GM04504 (cell line): ENCODE measurements around the gene ATRNL1.

Experiments
- DNase-seq: peaks from one replicate; pipeline ENCODE4 v3.0.0-alpha.2; 2012; ENCODE audit warnings: low read depth

Gene ATRNL1

DNA sequence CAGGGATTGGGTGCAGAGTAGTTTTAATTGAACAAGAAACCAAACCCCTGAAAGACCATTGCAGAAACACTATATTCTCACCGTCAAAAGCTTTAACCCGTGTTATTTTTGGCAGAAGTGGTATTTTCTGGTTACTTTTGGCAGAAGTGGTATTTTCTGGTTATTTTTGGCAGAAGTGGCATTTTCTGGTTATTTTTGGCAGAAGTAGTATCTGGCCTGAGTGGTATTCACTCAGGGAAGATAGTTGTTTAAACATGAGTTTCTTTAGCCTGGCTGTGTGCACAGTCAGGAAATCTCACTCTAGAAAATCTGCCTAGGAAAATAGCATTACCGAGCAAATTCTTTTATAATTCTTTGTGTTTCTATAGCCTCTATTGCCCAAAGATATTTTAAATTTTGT is 857.2 kb downstream of the ATRNL1 start:
- DNase-seq: no peak

DNA sequence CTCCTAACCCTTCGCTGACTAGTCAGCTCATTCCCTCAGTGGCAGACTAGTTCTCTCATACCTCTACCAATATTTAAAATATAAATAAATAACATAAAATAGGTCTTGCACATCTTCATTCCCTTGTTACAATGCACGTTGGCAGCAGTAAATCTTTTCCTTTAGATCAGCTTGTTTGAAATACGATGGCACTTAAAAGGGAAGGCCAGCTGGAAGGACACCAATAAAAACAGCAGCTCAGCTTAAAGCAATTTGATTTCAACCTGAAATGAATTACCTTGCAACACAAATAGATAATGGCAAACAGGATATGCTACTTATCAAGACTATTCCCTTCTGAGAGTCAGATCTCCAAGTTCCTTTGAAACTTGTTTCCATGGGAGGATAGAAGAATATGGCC is 858.1 kb downstream of the ATRNL1 start:
- DNase-seq: no peak

DNA sequence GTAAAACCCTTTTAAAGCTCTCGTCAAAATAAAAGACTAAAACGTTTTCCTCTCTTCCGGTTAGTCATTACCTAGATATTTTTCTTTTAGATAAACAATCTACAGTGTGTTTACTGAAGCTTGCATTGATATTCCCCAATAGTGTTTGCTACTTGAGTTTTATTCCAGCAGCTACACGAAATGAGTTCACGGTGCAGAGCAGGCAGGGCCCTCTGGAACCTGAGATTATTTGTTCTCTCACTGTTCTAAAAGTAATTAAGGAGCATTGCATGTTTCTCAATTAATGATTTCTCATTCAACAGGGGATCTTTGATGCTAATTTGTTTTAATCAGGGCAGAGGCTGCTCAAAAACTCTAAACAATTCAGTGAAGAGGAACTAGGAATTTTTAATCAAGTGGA is 860.1 kb downstream of the ATRNL1 start:
- DNase-seq: no peak

DNA sequence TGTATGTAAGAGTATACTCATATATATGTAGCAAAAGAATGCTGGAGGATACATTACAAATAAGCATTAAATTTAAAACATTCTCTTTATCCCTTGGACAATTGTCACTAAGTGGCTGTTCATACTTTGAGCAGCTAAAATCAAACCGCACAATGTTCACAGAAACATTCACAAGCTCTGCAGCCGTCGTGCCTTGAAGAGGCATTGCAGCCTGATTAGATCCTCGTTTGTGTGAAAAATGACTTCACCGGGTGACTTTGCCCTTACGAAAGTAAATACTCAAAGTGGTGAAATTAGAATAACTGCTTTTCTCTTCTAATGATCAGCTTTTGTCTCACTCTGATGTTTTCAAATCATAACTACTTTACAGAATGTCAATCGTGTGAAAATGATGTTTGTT is 860.8 kb downstream of the ATRNL1 start:
- no peak for DNase-seq

DNA sequence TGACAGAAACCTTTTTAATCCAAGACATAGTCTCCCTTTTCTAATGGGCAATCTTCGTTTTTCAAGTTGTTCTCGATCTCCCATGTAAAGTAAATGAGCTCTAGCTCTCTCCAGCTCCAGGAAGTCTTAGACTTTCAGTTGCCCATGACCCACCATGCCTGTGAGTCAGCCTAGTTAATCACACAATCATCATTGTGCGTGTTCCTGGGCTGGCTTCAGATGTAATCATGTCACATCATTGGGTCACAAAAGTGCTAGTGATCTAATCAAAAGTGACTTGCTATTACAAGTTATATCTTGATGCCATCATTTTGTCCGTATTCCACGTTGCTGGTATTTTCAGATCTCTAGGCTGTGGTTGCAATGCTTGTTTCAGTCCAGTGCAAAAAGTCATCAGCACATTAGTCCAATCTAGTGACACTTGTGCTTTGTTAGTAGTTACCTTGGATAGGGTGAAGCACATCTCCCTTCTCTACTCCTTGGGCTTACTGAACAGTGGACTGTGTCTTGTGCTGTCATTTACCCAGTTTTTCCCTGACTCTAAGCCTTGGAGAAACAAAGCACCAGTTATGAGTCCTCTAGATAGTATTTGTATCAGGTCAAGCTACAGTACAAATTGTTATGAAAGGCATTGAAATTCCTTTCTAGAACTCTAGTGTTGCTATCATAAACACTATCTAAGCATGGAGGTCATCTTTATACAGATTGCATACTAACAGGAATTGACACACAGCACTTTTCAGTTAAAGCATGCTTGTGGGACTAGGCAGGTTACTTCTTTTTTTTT is 863.3 kb downstream of the ATRNL1 start:
- DNase-seq: no peak

DNA sequence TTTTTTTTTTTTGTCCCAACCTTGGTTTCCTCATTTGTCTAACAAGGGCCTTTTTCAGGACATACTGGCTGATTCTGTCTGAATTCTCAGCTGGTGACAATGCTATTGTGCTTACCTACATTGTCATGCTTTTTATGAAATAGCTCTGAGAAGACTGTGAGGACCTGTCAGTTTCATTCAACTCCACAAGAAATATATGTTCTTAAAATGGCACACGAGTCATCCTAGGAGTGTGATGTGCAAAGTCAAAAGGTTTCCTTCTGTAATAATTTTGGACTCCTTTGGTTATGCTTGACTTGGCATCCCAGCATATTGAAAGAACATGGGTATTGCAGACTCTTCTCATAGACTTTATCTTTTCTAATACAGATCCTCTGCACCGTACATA is 863.8 kb downstream of the ATRNL1 start:
- no peak for DNase-seq

DNA sequence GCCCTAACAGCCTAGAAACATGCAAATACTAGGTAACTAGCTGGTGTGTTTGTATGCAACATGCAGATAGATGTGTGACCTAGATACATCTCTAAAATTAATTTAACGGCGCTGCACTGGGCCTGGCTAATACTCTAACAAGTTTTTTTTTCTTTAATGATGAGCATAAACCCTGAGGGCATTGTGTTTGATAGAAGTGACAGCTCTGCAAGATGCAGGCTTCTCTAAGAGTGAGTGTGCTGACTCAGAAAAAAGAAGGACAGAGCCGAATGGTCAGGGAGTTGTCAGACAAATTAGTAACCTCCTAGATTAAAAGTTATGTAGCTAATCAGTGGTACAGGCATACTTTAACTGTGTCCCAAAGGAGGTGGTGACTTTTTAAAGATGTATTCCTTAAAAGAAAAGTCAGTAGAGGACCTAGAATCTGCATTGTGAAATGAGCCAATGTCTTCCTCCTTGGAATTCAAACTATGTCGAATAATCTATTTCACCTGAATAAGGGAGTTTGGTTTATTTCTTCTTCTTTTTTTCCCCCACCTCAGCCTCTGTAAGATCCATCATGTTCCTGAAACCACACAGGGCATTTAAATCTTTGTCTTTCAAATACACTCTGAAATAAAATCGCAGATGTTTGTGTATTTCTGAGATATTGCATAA is 864.7 kb downstream of the ATRNL1 start:
- DNase-seq: no peak

DNA sequence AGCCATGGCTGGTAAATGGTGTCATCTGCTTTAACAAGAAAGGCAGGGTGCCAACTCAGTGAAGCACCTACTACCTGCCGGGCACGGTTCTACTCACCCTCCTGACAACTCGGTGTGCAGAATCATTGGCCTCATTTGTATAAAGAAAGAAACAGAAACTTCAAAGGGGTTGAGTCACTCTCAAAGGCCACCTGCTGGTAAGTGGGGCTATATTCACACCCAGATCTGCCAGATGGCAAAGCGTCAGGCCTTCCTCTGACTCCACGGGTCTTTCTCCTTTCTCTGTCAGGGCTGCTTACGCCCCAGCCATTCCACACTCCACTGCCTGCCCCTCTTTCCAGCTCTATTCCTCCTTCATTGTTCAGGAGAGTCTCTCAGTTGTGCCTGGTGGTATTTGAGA is 870.7 kb downstream of the ATRNL1 start:
- DNase-seq: no peak

DNA sequence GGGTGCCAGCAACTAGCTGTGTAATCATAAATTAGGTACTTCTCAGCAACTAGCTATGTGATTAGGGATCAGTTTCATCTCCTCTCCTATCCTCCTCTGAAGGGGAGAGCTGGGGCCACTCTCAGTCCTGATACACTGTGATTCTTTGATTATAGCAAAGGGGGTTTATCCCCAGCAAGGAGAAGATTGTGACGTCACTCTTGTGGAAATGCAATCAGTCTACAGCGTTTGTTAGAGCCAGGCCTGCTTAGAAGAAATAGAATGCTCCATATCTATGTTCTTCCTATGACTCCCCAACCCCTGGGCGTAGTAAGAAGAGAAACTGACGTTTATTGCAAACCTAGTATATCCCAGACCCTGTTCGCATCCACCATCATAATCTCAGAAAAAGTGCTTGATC is 871.7 kb downstream of the ATRNL1 start:
- no peak for DNase-seq

DNA sequence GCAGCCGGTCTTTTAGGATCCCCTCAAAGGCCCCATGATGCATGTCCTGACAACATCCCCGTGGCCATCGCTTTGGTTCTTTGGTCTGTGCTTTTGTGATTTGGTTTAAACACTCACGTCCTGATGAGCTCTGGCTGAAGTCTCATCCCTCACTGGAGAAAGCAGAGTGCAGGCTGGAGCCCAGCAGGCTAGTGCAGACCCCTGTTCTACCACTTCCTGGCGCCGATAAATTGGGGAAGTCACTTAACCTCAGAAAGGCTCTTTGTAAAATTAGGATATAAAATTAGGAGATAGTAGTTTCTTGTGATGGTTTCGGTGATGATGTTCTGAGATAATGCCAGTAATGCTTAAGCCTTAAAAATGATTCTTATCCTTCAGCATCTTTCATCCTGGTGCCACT is 872.2 kb downstream of the ATRNL1 start:
- no peak for DNase-seq

DNA sequence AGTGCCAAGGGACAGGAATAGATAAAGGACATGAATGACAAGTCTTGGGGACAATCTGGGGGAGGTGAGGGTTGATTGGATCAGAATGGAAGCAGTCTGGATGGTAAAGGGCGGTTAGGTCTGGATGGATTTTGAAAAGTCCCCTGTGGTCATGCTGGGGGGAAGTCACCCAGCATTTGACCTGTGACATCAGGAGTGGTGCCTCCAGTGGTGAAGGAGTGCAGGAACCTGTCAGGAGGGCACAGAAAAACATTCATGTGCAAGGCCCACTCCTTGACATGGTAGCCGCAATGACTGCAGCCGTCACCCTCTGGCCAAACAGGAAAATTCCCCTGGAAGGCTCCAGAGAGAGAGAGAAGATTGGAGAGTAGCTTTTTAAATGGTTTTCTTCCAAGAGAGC is 875.1 kb downstream of the ATRNL1 start:
- DNase-seq: no peak

DNA sequence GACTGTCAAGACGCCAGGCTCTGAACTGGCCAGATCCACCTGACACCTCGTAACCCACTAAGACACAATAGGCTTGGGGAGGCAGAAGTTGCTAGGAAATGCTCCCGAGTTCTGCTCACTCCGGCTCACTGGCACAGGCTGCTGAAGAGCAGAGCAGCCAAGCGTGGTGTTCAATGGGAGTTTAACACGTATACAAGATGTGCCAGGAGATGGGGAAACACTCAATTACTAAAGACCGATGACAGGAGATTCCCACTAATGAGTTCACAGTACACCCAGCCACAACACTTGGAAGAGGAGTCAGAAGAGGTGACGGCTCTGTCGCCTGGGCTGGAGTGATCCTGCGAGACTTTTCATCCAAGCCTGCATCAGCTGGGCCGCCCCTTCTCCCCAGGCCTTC is 876.4 kb downstream of the ATRNL1 start:
- no peak for DNase-seq

DNA sequence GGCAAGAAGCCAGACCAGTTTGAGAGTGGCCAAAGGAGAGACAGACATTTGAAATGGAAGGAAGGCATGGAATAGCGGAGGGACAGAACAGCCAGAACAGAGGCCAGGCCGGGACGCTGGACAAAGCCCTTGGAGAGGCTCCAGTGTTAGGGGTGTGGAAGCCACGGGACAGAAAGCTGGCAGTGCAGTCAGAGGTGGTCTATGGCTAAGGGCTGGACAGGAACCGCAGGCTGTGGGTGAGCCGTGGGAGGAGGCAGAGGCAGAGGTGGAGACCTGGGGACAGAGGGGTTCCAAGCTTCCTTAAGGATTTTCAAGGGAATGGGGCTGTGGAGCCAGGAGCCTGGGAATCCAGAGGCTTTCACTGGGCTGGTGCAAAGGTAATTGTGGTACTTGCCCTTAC is 878.8 kb downstream of the ATRNL1 start:
- no peak for DNase-seq

DNA sequence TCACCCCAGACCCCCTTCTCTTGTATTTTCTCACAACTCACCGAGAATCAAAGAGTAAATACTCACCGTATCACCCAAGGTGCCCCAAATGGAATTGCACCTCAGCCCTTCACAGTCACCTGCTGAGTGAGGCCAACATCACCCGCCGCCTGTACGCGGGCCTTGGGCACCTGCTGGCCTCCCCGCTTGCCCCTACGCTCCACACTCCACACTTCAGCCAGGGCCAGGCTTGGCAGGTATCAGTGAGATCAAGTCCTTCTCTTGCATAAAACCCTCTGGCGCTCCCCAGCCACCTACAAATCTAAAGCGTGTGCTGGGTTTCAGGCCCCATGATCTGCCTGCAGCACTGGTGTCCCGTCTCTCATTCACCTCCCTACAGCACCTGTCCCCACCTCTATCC is 879.3 kb downstream of the ATRNL1 start:
- DNase-seq: no peak

DNA sequence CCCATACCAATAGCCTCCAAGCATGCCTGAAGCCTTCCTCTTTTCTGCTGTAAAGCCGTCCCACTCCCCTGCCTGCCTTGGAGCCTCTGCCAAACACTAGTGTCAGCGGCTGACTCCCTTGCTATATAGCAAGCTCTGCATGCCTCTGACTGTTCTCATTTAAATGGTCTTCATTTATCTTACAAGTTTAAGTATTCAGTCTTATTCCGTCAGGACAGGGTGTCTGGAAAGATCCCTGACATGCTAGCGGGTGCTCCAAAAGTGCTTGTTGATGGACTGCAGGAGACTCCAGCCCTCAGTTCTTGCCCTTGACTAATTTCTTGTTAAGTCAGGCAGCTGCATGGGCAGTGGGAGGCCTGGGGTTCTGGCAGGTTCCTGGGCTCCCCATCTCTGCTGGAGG is 881.2 kb downstream of the ATRNL1 start:
- DNase-seq: no peak

DNA sequence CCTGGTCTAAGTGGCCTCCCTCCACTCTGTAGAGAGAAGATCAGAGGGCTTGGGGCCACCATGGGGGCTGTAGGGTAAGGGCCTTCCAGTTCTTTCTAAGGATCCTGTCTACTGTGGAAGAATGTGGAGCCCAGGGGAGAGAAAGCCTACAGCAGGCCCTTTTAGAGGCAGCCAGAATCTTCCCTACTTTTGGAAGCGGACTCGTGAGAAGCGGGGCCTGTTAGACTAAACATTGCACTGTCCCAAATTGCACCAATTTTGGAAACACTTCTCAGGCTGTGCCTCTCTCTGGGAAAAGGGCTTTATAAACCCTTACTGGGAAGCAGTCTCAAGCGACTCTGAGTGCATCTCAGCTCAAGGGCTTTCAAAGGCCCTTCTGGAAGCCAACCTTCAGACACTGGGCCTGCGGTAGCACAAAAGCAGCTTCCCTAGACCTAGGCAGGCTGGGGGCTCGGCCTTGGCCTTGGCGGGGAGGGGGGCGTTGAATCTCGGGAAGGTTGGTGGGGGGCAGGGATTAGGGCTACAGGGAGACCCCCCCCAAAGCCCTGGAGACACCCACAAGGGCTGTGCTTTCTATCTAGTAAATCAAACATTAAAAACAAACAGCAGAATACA is 881.8 kb downstream of the ATRNL1 start:
- DNase-seq: no peak

DNA sequence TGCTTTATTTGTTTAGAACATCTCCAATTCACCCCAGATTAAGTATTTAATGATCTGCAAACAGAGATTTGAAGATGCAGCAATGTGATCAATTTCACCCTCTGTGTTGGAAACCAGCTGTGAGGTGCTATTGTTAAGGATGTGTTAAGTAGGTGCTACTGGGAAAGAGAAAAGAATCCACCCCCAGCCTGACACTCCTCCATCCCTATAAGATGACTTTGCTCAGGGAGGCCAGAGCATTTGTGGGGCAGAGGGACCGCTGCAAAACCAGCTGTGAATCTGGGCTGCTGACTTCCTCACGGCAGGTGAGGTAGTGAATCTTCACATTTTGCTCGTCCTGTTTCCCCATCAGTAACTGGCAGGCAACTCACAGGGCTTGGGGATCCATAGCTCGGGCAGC is 882.3 kb downstream of the ATRNL1 start:
- no peak for DNase-seq

DNA sequence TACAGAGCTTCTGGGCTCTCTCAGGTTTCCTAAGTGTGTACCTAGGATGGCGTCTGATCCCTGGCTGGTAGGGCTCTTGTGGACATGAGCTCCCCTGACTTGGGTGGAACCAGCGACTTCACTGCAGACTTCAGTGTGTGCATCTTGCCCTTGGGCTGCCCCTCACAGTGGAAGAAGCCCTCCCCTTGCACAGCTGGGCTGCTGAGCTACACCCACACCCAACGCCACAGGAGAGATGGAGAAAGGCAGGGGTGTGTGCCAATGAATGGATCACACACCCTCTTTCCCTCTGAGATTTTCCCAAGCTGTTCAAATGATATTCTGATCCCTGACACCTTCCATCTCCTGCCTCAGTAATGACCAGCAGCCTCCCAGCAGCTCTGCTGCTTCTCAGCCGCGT is 883.2 kb downstream of the ATRNL1 start:
- DNase-seq: no peak

DNA sequence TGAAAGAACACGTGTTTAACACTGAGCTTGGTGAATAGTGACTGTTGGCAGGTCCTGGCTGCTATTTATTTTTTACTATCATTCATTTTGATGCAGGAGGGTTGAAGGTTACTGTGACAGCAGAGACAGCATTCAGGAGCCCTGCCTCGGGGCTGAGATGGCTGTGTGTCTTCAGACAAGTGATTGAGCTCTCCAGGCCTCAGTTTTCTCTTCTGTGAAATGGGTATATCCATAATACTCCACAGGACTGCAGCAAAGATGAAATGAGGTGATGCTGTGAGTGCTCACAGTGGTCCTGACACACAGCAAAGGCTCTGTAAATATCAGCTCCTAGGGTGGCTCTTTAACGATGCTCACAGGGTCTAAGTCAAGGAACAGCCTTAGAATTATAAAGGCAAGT is 884.7 kb downstream of the ATRNL1 start:
- no peak for DNase-seq

DNA sequence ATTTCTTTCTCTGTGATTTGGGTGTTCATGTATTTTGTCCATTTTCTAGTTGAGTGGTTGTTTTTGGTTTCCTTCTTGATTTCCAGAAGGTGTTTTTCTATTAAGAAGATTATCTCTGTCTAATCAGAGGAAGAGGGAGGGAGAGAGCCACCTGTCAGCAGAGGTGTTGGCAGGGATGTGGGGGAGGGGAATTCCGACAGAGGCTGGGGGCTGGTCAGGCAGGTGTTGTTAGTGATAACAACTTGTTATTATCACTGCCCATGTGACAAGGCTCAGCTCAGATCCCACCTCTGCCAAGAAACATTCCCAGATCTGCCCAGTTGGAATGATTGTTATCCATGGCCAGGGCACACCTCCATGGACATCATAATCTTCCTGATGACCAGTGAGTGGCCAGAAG is 886.4 kb downstream of the ATRNL1 start:
- DNase-seq: no peak

DNA sequence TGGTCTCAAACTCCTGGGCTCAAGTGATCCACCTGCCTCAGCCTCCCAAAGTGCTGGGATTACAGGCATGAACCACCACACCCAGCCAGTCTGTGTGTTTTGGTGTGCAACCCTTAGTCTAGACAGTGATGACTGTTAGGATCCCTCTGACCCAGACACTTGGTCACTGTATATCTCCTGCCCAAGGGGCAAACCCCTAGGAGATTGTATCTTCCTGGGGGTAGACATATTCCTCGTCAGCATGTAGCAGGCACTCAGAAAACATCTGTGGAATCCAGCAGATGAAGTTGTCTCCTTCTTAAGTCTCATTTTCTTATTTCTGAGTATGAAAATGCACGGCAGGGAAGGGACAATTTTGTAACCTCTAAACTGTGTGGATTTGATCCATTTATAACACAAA is 887.3 kb downstream of the ATRNL1 start:
- no peak for DNase-seq

DNA sequence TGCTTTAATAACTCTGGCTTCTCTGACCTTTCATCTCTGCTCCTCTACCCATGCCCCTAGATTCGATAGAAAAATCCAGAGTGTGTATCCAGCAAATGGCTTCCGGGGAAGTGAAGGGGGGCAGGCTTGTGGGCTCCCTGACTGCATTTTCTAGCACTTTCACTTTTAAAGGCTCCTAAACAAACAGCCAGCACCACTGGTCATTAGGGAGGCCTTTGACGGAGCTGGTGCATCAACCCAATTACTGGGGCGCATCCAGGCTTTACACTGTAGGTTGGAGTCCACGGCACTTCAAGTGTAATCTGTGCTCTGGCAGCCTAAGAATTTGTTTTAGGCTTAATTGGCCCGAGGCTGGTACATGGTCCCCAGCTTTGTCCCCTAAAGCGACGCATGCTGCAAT is 887.9 kb downstream of the ATRNL1 start:
- no peak for DNase-seq

DNA sequence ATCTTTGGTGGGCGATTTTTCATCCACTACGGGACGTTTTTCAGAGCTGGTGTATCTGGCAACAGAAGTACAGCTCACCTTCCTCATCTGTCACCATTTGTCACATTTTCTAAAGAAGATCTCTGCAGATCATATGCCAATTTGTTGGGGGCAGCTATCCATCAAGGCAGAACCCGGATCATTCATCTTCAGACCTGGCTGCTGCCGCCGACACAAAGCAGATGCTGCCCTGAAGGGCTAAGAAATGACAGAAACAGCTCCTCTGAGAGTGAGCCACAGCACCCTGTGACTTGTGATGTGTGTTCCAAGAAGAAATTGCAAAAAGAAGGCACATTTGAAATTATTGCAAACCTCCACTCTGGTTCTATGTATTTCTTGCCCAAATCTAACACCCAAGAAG is 888.9 kb downstream of the ATRNL1 start:
- DNase-seq: no peak

DNA sequence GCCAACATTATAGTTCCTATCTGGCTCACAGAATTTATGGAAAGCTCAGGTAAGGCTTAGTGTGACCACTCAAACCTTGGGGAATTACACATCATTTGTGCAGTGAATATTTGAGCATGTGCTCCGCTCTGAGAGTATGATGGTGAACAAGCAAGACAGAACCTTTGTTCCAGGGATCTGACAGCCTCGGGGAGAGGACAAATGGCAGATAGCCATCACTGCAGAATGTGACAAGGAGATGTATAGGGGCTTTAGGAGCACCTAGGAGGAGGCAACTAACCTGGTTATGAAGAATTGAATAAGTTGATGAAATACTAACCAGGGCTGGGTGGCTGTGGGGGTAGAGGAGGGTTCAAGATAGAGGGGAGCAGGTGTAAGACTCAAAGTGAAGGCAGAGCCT is 889.4 kb downstream of the ATRNL1 start:
- DNase-seq: no peak
